AG08396 (cell line): ENCODE results near the gene VIP.
"Not testable (repeated sequence)": the region's sequence is repeated elsewhere in the genome, so short reads cannot be mapped to it uniquely, and the experiment has no call there.

Experiments used
- DNase-seq: peaks from one replicate; pipeline ENCODE4 v3.0.0; 2012; ENCODE audit warnings: low spot score, mixed read lengths

Gene VIP

DNA sequence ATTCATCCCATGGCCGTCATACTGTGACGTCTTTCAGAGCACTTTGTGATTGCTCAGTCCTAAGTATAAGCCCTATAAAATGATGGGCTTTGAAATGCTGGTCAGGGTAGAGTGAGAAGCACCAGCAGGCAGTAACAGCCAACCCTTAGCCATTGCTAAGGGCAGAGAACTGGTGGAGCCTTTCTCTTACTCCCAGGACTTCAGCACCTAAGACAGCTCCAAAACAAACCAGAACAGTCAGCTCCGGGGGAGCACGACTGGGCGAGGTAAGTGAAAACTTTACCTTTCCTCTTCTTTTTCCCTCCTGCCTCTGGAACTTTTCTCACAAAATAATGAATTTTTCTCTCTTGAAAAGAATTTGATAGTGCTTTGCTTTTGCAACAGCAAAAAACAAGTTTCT lies at the start of gene VIP:
Gene VIP, plus strand, starts transcription at position 104 of the 400 bp plus-strand sequence. CDS start 1,381 bp downstream, outside the sequence.
- DNase-seq: peak; percentile 29

DNA sequence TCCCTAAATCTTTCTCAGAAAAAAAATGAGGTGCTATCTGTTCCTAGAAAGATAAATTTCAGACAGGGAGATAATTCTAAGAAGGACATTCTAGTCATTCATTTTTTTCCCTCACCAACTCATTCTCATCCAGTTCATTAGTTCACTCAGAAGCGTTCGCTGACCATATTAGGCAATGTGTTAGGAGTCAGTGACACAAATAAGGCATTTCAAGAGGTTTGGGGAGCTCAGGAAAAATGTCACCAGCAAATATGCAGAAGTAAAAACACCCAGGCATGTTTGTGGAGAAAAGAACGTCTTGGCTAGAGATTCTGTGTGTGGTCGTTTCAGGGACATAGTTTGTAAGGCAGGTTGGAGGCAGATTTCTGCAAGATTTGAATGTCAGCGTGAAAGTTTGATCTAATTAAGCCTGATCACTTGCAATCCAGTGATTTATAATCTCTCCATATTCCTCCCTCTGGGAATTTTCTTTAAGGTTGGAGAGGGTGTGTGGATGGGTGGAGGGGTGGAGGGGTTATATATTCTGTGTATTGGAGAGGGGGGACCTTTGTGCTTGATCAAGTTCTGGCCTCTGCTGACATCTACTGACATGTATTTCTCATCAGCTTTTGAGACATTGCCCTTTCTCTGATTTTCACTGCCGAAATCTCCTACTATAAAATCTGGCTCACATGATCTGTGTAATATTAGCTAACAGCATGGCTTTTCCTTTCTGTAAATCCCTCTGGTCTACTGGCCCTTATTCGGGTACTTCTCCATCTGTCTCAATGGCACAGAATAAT lies 49.3 kb upstream of the VIP start:
- DNase-seq: no peak

DNA sequence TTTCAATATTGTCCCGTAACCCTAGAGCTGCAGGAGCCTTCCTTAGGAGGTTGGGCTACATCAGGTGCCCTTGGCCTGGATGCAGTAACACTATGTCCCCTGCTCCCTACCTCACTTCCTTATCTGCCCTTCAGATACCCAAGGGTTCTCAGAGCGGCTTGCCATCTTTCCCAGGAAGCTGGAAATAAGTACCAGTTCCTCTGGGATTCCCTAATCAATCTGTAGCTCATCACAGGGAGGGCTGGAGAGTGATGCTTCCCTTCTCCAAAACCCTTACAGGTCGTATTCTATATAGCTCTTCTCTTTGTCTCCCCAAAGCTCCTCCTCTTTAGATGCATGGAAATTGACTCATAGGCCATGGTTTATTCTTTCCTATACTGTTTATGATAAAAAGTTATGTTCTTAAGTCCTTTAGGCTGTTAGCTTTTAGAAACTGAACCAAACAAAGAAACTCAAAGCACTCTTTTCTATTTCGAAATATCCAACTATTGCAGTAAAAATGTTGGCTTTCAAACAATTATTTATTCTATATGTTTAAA lies 48.7 kb upstream of the VIP start:
- DNase-seq: no peak

DNA sequence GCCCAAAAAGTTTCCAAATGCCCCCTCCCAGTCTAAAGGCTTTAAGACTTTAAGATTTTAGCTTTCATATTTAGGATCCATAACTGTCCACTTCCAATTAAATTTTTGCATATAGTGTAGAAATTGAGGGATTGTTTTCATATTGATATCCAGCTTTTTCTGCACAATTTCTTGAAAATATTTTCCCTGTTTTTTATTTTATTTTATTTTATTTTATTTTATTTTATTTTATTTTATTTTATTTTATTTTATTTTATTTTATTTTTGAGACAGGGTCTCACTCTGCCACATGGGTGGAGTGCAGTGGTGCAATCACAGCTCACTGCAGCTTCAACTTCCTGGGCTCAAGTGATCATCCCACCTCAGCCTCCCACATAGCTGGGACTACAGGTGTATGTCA lies 46.8 kb upstream of the VIP start:
- not testable (repeated sequence) for DNase-seq

DNA sequence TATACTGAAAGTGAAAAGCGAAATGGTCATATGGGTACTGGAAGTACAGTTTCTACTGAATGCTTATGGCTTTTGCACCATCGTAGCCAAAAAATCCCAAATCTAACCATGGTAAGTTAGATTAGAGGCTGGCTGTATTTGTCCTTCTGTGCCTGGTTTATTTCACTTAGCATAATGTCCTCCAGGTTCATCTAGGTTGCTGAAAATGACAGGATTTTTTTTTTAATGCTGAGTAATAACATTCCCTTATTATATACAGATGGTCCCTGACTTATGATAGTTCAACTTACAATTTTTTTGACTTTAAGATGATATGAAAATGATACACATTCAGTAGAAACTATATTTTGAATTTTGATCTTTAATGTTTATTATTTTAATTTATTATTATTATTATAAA lies 45.3 kb upstream of the VIP start:
- DNase-seq: no peak

DNA sequence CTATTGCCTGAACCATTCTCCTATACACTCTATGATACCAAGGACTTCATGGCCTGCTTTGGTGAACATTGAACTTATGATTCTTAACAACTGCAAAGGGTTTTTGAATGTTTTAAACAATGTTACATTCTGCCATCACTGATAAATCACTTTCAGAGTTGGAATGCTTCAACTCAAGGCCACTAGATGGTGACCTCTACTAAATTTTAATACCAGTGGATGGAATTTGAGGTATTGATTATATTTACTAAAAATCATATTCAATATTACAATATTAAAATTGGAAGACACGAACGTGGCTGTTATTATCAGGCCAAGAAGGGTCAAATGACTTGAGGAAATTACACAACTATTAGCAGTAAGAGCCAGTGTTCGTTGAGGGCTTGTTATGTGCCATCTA lies 34.3 kb upstream of the VIP start:
- no peak for DNase-seq

DNA sequence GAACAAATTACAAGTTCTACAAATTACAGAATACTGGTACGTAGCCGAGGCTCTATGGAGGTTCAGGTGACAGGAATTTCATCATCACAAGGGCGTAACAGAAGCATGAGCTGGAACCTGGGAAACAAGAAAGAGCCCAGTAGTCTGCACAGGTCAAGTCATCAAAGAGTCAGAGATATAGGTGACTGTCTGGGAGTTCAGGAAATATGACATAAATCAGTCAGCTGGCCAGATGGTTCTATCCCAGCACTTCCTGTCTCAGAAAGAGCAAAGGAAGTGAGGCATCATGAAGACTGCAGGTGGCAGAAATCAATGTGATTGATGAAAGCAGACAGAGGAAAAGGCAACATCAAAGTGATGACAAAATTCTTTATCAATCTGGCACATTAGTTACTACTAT lies 29.6 kb upstream of the VIP start:
- DNase-seq: no peak

DNA sequence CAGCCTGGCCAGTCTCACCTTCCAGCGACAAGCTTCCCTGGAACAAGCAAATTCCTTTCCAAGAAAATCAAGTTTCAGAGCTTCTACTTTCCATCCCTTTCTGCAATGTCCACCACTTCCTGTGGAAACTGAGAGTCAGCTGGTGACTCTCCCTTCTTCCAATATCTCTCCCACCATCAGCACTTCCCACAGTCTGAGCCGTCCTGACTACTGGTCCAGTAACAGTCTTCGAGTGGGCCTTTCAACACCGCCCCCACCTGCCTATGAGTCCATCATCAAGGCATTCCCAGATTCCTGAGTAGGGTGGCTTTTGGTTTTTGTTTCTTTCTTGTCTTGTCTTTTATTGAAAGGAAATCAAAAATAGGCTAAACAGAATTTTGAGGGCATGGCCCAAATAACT lies 28.6 kb upstream of the VIP start:
- DNase-seq: no peak

DNA sequence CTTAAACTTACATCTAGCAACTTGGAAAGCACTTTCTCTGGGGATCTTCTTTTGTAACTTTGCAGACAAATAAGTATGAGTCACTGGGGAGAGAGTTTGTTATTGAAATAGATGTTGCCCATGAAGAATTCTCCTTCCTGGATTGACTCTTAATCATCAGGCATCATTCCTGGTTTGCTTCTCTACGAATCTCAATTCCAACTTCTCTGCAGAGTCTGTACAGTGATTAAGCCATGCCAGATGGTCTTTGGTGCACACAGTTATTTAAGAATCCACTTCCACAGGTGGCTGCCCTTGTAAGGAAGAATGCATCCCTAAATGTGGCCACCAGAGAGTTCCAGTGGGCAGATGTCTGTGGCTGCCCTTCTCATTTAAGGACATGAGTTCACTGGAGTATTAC lies 27.2 kb upstream of the VIP start:
- no peak for DNase-seq

DNA sequence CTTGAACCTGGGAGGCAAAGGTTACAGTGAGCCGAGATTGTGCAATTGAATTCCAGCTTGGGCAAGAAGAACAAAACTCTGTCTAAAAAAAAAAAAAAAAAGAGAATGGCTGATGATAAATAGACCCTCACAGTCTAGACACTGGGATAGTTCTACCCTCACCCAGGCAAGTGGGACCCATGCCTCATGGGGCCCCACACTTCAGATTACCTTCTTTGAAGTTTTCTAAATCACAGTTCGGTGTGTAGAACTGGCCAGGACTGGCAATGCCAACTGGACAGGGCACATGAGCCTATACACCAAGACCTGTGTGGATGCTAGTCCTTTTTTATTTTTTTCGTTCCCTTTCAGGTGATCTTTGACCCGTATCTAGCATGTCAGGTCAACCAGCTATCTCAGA lies 24.3 kb upstream of the VIP start:
- no peak for DNase-seq

DNA sequence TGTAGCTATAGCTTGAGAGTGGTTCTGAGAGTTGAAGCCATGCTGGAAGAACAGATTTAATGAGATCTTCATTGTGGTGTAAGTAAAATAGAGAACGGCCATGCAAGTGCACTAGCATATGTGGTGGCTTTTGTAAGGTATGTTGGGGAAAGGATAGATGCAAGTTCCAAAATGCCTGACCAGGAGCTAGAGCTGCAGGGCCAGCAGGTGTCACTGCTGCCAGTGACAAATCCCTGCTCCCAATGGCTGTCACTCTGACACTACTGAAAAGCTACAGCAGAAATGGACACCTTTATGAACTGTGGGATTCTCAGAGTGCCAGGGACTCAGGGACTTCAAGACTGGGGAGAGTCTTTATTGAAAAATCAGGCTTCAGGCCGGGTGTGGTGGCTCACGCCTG lies 23.1 kb upstream of the VIP start:
- DNase-seq: no peak

DNA sequence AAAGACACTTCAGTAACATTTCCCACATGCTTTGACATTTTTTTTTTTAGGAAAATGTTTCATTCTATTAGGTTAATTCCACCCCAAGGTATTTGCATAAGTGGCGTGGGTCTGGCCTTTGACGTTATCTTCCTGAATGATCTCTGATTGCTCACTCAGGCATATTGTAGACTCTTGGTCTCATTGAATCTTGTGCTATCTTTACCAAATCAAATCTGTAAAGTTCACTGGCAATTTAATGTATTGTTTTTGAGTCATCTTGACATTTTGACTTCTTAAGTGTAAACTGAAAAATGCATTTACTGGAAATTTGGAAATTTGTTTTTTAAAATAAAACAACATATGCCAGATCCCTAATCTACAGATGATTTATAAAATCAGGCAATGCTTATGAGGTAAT lies 16.0 kb upstream of the VIP start:
- no peak for DNase-seq

DNA sequence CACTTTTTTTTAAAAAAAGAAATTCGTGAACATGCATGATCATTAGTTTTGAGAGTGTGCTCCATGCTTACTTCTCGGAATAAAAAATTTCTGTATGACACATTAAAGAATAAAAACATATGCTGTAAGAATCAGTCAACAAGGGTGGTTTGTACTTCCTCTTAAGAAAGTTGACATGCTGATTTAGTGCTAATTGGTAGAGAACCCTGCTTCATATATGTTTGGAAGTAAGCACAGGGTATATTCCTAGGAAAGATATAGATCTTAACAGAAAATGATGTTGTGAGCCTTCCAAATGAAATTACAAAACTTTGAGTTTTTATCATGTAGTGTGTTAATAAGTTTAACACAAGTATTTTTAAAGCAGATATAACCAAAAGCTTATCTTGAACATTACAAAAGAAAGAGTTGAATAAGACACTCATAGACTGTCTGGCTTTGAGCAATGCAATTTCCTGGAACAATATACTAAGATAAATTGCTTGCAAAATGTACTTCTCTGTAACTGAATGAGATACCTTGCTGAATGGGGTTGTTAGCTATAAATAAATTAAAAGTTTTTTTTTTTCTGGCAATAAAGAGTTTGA lies 13.8 kb upstream of the VIP start:
- DNase-seq: no peak

DNA sequence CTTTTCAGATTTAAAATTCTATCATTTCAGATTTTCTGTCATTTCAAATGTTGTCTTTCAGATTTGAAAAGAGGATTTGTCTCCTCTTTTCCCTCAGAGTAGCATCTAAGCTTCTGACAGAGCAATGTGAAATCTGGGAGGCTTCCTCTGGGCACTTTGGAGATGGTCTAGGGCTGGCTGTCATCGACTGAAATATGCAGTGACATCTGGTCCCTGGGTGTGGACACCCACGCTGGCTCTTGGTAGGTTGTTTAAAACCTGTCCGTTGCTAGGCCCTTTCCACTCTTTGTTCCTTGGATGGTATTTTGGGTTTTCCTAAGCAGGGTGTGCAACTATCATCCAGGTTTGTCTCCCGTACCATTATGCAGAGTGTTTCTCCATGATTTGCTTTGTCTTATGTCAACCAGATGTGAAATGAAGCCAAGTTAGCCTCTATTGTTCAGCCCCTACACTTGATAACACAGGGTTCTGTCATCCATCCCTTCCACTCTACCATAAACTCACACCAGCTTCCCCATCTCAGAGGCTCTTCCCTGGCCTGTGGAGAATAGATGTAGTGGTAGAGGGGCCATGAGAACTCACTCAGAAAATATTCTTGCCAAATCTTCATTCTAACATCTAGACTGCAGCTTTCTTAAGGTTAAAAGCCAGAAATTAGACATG lies 5.0 kb upstream of the VIP start:
- no peak for DNase-seq

DNA sequence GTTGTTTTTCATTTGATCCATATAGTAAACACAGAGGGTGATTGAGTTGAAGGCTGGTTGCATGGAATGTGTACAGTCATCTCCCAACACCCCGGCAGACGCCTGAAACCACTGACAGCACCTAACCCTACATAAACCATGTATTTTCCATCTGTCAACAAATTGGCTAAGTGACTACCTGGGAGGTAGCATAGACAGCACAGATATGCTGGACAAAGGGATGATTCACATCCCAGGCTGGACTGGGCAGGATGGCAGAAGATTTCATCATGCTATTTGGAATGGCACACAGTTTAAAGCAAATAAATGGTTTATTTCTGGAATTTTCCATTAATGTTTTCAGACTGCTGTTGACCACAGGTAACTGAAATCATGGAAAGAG lies 4.4 kb upstream of the VIP start:
- DNase-seq: no peak

DNA sequence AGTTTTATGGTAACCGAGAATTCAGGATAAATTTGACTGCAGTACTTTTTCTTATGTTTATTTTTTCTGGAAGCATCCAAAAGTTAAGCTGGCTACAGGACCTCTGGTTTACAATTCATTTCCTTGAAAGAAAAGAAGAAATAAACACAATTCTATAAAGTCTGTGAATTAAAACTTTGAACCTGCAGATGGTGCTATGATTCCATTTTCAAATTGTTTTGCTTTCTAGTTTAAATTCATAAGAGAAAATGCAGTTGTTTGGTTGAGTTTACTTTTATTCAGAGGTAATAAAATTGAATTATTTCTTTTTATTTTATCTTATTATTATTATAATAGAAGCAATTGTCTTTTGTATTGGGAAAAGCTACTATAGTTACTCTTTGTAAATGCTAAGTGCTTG lies 1.8 kb upstream of the VIP start:
- DNase-seq: no peak

DNA sequence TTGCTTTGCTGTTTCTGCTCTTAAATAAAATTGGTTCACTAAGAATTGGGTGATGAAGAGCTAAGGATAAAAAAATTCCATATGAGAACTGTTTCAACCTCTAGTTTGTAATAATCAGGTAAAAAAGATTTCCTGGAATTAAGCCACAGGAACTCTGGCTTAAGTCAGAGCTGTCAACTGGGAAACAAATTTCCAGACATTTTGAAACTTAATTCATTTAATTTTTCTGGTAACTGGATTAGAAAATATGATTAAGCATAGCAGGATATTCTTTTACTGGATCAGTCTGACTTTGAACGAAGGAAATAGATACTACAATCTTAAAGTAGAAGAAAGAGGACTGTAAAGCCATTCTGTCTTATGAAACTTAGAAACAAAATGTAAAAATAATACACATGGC lies 1.3 kb upstream of the VIP start:
- no peak for DNase-seq

DNA sequence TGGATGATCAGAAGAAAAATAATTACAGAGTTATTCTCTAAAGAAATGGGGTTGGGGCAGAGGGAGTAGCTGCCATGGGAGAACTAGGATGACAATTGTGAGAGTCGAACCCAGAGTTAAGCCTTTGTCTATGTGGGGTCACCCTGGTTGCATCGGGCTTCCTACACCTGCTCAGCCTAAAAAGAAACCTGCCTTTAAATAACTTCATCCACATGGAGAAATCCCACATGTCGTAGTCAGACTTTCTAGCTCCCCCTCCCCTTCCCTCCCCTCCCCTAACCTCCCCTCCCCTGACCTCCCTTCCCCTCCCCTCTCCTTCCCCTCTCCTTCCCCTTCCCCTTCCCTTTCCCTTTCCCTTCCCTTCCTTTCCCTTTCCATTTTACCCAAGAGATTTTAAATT lies 14.7 kb downstream of the VIP start:
- no peak for DNase-seq

DNA sequence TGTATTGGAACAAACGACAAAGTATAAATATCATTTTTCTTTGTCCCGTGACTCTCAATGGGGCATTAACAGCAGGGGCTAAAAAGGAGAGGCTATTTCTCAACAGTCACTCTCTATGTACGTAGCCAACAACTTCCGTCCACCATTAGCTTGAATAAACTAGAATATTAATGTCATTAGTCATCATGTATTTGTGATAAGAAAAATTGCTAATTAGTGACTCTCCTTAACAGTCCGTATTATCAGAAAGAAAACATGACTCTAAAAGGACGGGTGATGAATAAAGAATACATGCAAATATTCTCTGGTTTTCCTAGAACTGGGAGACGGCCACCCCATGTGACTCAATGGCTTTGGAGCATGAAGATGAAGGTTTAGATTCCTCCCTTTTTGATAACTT lies 18.6 kb downstream of the VIP start:
- DNase-seq: no peak

DNA sequence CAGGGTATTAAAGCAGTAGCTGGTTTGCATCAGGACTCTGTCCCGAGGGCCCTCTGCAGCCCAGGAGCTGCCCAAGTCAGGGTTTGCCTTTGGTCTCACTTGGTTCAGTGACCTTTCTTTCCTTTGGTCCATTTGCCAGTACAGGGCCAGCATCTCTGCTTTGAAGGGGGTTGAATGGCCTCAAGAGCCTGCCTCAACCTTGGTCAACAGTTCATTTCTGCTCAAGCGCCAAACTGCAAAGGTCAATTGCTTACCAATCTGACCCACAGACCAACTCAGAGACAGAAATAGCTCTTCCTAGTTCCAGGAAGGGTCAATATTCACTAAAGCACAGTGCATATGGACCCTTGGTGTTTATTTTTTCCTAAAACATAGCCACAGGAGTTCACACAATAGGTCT lies 19.4 kb downstream of the VIP start:
- DNase-seq: no peak

DNA sequence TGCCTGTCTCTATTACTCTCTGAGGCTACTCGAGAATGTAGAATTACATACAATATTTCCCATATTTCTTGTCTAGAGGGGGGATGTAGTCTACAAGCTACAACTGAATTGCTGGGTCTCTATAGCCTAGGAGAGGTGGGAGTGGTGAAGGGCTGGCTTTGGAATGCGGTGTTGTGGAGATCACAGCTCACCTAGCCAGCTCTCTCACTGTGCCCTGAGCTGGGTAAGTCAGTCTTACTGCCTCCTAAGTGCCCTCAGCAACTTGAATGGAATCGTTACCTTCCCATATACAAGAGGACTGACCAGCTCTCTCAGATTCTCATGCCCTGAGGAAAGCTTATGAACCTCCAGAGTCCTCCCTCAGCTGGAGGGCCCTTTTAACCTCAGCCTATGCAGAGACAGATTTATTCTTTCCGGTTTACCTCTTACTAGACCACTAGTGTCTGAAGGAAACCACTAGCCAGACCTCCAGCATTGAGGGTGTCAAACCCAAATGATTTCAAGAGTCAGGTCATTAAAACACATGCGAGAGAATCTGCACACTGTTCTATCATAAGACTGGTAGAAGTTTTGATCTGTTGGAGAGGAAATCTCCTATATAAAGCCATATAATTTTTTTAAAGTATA lies 20.6 kb downstream of the VIP start:
- no peak for DNase-seq

DNA sequence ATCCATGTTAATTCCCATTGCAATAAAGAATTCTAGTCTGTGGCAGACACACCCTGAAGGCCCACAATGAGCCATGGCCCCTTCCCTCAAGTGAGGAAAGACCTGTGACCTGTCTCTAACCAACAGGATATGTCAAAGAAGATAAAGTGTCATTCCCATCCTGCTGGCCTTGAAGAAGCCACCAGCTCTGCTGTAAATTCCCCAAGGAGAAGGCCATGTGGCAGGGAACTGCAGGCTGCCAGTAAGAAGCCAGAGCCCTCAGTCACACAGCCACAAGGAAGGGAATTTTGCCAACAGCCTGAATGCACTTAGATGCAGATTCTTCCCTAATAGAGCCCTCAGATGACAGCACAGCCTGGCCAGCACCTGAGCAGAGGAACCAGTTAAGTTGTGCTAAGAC lies 24.8 kb downstream of the VIP start:
- no peak for DNase-seq

DNA sequence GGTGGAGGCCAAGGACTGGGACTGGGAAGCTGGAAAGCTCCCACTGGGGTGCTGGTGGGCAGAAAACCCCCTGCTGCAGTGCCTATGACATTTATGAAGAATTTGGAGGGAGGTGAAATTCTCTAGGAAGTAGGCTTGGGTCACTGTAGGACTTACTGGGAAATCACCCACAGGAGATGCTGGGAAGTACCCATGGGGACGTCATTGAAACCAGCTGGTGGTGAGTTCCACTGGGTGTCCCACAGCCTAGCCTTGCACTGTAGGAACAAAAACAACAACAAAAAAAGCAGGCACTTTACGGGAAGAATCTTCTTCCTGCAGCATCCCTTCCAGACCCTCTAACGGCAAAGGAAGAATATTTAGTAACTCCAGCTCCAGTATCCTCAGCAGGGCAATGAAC lies 26.2 kb downstream of the VIP start:
- no peak for DNase-seq
